ENCODE results near the gene SPTBN1.
A peak's percentile ranks its signal among the peaks of the same experiment; 100 is the strongest.

Gene SPTBN1

GRCh38 chr2:54641988-54642387, 185.9 kb downstream of the SPTBN1 start:
- peaks cover 99% of the 10 kb centered on the region for H3K36me3 ChIP-seq (ENCODE audit: control insufficient read depth, insufficient read depth, low read length)
- H3K9me3 ChIP-seq (ENCODE audit: control insufficient read depth, low read length), result no peaks in the 10 kb centered on the region
- no peak overlapping the region for H3K27ac ChIP-seq (ENCODE audit: low read depth, low read length, severe bottlenecking)
- 96 to 97% methylated on average over 7 to 8 of the region's 8 CpGs for WGBS, 2 experiments (ENCODE audit: insufficient coverage in 2 of 2)
- peaks cover 3% of the 10 kb centered on the region for H3K4me1 ChIP-seq (ENCODE audit: control insufficient read depth, insufficient read depth, low read length, poor library complexity, severe bottlenecking)
- no peak overlapping the region for H3K4me3 ChIP-seq (ENCODE audit: extremely low read depth, insufficient read depth, low read length, poor library complexity, severe bottlenecking)

DNA sequence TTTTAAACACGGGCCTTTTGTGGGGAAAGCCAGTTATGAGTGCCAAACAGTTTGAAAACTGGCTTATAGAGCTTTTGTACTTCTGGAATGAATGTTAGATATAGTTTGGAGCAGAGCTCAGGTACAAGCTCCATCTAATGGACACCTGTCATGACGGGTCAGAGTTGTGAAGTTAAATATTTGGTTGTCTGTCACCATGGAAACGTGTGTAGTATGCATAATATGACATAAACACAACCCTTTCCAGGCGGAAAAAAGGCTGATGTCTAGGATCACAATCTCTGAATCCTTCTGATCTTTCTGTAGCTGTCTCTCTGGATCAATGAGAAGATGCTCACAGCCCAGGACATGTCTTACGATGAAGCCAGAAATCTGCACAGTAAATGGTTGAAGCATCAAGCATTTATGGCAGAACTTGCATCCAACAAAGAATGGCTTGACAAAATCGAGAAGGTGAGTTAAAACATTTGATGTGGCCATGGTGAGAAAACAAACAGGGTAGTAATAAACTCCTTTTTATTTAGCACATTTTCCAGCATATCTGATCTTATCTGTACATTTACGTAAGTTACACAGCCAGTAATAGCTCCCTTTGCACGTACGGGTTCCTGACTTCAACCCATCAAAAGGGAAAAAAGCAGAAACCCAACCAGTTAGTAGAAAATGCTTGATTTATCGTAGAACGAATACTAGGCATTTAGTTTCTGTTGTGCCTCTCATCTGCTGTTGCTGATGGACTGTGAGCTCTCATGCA, 186.7 kb downstream of the SPTBN1 start:
- Histone ChIP-seq H3K27ac (ENCODE audit: low read depth, low read length, severe bottlenecking) (no peak overlapping the region), H3K4me3 (ENCODE audit: extremely low read depth, insufficient read depth, low read length, poor library complexity, severe bottlenecking) (no peak overlapping the region), H3K4me1 (ENCODE audit: control insufficient read depth, insufficient read depth, low read length, poor library complexity, severe bottlenecking) (peaks cover 3% of the 10 kb centered on the region), H3K36me3 (ENCODE audit: control insufficient read depth, insufficient read depth, low read length) (peaks cover 99% of the 10 kb centered on the region), H3K9me3 (ENCODE audit: control insufficient read depth, low read length) (no peaks in the 10 kb centered on the region)
- 100% methylated on average over 3 to 6 of the region's 11 CpGs for WGBS, 2 experiments (ENCODE audit: insufficient coverage in 2 of 2)

- WGBS, 2 experiments (ENCODE audit: insufficient coverage in 2 of 2), result 83 to 98% methylated on average over 4 of the region's 4 CpGs
- Histone ChIP-seq H3K9me3 (ENCODE audit: control insufficient read depth, low read length) (no peaks in the 10 kb centered on the region), H3K27ac (ENCODE audit: low read depth, low read length, severe bottlenecking) (no peak overlapping the region), H3K4me1 (ENCODE audit: control insufficient read depth, insufficient read depth, low read length, poor library complexity, severe bottlenecking) (peaks cover 3% of the 10 kb centered on the region), H3K4me3 (ENCODE audit: extremely low read depth, insufficient read depth, low read length, poor library complexity, severe bottlenecking) (no peak overlapping the region), H3K36me3 (ENCODE audit: control insufficient read depth, insufficient read depth, low read length) (peaks cover 99% of the 10 kb centered on the region)
Observed at GRCh38 chr2:54644236-54644635, 188.1 kb downstream of the SPTBN1 start.

DNA sequence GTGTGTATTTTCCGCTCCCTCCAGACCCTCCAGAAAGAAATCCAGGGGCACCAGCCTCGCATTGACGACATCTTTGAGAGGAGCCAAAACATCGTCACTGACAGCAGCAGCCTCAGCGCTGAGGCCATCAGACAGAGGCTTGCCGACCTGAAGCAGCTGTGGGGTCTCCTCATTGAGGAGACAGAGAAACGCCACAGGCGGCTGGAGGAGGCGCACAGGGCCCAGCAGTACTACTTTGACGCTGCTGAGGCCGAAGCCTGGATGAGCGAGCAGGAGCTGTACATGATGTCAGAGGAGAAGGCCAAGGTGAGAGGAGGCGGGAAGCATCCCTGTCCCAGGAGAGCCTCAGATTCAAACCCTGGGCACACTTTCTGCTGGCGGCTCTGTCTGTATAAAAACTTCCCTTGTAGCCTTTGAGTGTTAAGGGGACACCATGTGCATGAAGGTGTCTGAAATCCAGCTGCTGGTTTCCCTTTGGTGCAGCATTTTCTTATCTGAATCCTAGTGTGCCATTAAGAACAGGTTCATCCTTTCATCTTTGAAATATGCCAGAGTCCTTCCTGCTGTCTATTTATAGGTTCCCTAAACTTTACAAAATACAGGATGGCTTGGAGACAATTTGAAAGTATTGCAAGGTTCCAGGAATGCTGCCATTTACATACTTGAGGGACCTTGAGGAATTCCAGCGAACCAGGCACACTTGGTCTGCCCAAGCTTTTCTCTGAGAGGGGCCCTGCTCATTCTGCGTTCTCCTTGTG, 190.2 kb downstream of the SPTBN1 start:
- 95 to 96% methylated on average over 12 to 16 of the region's 16 CpGs for WGBS, 2 experiments (ENCODE audit: insufficient coverage in 2 of 2)
- H3K4me3 ChIP-seq (ENCODE audit: extremely low read depth, insufficient read depth, low read length, poor library complexity, severe bottlenecking), result no peak overlapping the region
- peaks cover 99% of the 10 kb centered on the region for H3K36me3 ChIP-seq (ENCODE audit: control insufficient read depth, insufficient read depth, low read length)
- peaks cover 3% of the 10 kb centered on the region for H3K4me1 ChIP-seq (ENCODE audit: control insufficient read depth, insufficient read depth, low read length, poor library complexity, severe bottlenecking)
- H3K27ac ChIP-seq (ENCODE audit: low read depth, low read length, severe bottlenecking), result peak overlapping the region; percentile 5
- no peaks in the 10 kb centered on the region for H3K9me3 ChIP-seq (ENCODE audit: control insufficient read depth, low read length)

DNA sequence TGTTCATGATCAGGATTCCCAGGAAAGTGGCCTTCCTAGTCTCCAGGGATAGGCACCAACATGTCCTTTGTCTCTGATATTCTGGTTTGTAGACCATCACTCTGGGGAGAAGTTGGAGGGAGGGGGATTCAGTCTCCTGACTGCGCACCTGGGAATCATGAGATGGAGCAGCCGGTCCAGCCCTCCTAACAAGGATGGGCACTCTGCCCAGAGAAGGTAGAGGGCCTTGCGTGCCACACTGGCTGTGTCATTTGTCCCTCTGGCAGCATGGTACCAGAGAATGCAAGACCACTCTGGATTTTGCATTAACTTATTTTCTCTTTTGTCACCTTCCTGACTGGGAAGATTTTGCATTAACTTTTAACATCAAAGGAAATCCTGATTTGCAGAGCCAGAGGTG, 192.1 kb downstream of the SPTBN1 start:
- WGBS, 2 experiments (ENCODE audit: insufficient coverage in 2 of 2), result 92 to 96% methylated on average over 2 to 3 of the region's 3 CpGs
- Histone ChIP-seq H3K4me3 (ENCODE audit: extremely low read depth, insufficient read depth, low read length, poor library complexity, severe bottlenecking) (no peak overlapping the region), H3K9me3 (ENCODE audit: control insufficient read depth, low read length) (no peaks in the 10 kb centered on the region), H3K36me3 (ENCODE audit: control insufficient read depth, insufficient read depth, low read length) (peaks cover 99% of the 10 kb centered on the region), H3K4me1 (ENCODE audit: control insufficient read depth, insufficient read depth, low read length, poor library complexity, severe bottlenecking) (peaks cover 3% of the 10 kb centered on the region), H3K27ac (ENCODE audit: low read depth, low read length, severe bottlenecking) (no peak overlapping the region)

DNA sequence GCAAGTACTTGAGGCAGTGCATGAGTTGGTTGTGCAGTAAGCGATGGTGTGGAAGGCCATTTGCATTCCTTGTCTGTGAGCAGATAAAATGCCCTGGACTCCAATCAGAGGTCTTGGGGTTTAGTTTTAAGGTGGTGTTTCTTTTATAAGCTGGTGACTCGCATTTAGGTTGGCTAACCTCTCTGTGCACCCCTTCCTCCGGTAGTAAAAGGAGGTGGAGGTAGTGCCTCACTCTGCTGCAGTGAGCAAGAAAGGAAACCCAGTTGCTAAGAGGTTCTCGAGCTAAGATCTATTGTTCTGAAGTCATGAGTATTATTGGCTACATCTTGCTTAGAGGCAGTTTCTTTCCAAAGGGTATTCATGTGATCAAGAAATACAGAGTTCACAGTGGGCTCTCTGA, 193.1 kb downstream of the SPTBN1 start:
- H3K9me3 ChIP-seq (ENCODE audit: control insufficient read depth, low read length), result no peaks in the 10 kb centered on the region
- peaks cover 99% of the 10 kb centered on the region for H3K36me3 ChIP-seq (ENCODE audit: control insufficient read depth, insufficient read depth, low read length)
- H3K4me3 ChIP-seq (ENCODE audit: extremely low read depth, insufficient read depth, low read length, poor library complexity, severe bottlenecking), result no peak overlapping the region
- WGBS, 2 experiments (ENCODE audit: insufficient coverage in 2 of 2), result 94 to 100% methylated on average over 4 of the region's 4 CpGs
- peaks cover 3% of the 10 kb centered on the region for H3K4me1 ChIP-seq (ENCODE audit: control insufficient read depth, insufficient read depth, low read length, poor library complexity, severe bottlenecking)
- no peak overlapping the region for H3K27ac ChIP-seq (ENCODE audit: low read depth, low read length, severe bottlenecking)

GRCh38 chr2:54649633-54650032, 193.5 kb downstream of the SPTBN1 start:
- Histone ChIP-seq H3K4me1 (ENCODE audit: control insufficient read depth, insufficient read depth, low read length, poor library complexity, severe bottlenecking) (peaks cover 3% of the 10 kb centered on the region), H3K4me3 (ENCODE audit: extremely low read depth, insufficient read depth, low read length, poor library complexity, severe bottlenecking) (no peak overlapping the region), H3K36me3 (ENCODE audit: control insufficient read depth, insufficient read depth, low read length) (peaks cover 99% of the 10 kb centered on the region), H3K27ac (ENCODE audit: low read depth, low read length, severe bottlenecking) (no peak overlapping the region), H3K9me3 (ENCODE audit: control insufficient read depth, low read length) (no peaks in the 10 kb centered on the region)
- WGBS, 2 experiments (ENCODE audit: insufficient coverage in 2 of 2), result 95% methylated on average over 9 to 12 of the region's 12 CpGs

GRCh38 chr2:54650612-54651011, 194.5 kb downstream of the SPTBN1 start:
- 80% methylated on average over 1 of the region's 2 CpGs; no CpG with 5 or more reads in 1 of the 2 experiments for WGBS, 2 experiments (ENCODE audit: insufficient coverage in 2 of 2)
- peaks cover 3% of the 10 kb centered on the region for H3K4me1 ChIP-seq (ENCODE audit: control insufficient read depth, insufficient read depth, low read length, poor library complexity, severe bottlenecking)
- peaks cover 99% of the 10 kb centered on the region for H3K36me3 ChIP-seq (ENCODE audit: control insufficient read depth, insufficient read depth, low read length)
- H3K9me3 ChIP-seq (ENCODE audit: control insufficient read depth, low read length), result no peaks in the 10 kb centered on the region
- no peak overlapping the region for H3K4me3 ChIP-seq (ENCODE audit: extremely low read depth, insufficient read depth, low read length, poor library complexity, severe bottlenecking)
- H3K27ac ChIP-seq (ENCODE audit: low read depth, low read length, severe bottlenecking), result no peak overlapping the region

- peaks cover 99% of the 10 kb centered on the region for H3K36me3 ChIP-seq (ENCODE audit: control insufficient read depth, insufficient read depth, low read length)
- H3K27ac ChIP-seq (ENCODE audit: low read depth, low read length, severe bottlenecking), result no peak overlapping the region
- H3K9me3 ChIP-seq (ENCODE audit: control insufficient read depth, low read length), result no peaks in the 10 kb centered on the region
- 87 to 100% methylated on average over 1 to 3 of the region's 5 CpGs for WGBS, 2 experiments (ENCODE audit: insufficient coverage in 2 of 2)
- peaks cover 3% of the 10 kb centered on the region for H3K4me1 ChIP-seq (ENCODE audit: control insufficient read depth, insufficient read depth, low read length, poor library complexity, severe bottlenecking)
- H3K4me3 ChIP-seq (ENCODE audit: extremely low read depth, insufficient read depth, low read length, poor library complexity, severe bottlenecking), result no peak overlapping the region
Observed at GRCh38 chr2:54651291-54651690, 195.2 kb downstream of the SPTBN1 start.

DNA sequence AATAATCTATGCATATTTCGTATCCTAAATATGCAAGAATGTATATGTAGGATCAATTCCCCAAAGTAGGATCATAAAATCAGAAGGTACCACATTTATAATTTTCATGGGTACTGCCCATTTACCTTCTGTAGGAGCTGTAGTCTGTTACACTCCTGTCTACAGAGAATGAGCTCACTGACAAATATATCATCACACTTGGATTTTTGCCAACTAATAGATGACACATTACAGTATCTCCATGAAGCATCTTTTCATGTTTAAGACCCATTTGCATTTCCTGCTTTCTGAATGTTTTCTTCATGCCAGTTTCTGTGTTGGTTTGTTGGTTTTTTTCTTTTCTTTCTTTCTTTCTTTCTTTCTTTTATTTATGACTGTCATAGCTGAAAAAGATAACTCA, 196.4 kb downstream of the SPTBN1 start:
- Histone ChIP-seq H3K4me1 (ENCODE audit: control insufficient read depth, insufficient read depth, low read length, poor library complexity, severe bottlenecking) (no peaks in the 10 kb centered on the region), H3K36me3 (ENCODE audit: control insufficient read depth, insufficient read depth, low read length) (peaks cover 99% of the 10 kb centered on the region), H3K9me3 (ENCODE audit: control insufficient read depth, low read length) (no peaks in the 10 kb centered on the region), H3K27ac (ENCODE audit: low read depth, low read length, severe bottlenecking) (no peak overlapping the region), H3K4me3 (ENCODE audit: extremely low read depth, insufficient read depth, low read length, poor library complexity, severe bottlenecking) (no peak overlapping the region)
- 100% methylated on average over 1 of the region's 1 CpG; no CpG with 5 or more reads in 1 of the 2 experiments for WGBS, 2 experiments (ENCODE audit: insufficient coverage in 2 of 2)
